BLaER1 treated with 17β-estradiol and CSF1 and Interleukin-3, amounts not matched to agents 10 nM and 100 nM (cell line): ENCODE data around the gene ZNF516.
A peak's percentile ranks its signal among the peaks of the same experiment; 100 is the strongest.

Source experiments
- H3K27ac ChIP-seq, 11 experiments: shearing (Covaris generic); formaldehyde crosslinking; 2 replicates each; pipeline ENCODE4 v1.8.1; 2022
- H3K27me3 ChIP-seq, 11 experiments: shearing (Covaris generic); formaldehyde crosslinking; 2 replicates each; pipeline ENCODE4 v1.8.1; 2022
- H3K36me3 ChIP-seq, 11 experiments: shearing (Covaris generic); formaldehyde crosslinking; 2 replicates each; pipeline ENCODE4 v1.8.1; 2022
- H3K4me1 ChIP-seq, 10 experiments: shearing (Covaris generic); formaldehyde crosslinking; 2 replicates each; pipeline ENCODE4 v1.8.1; 2022
- H3K4me2 ChIP-seq, 11 experiments: shearing (Covaris generic); formaldehyde crosslinking; 2 replicates each; pipeline ENCODE4 v1.8.1; 2022
- H3K4me3 ChIP-seq, 10 experiments: shearing (Covaris generic); formaldehyde crosslinking; 2 replicates each; pipeline ENCODE4 v1.8.1; 2022
- H3K9ac ChIP-seq, 11 experiments: shearing (Covaris generic); formaldehyde crosslinking; 2 replicates each; pipeline ENCODE4 v1.8.1; 2022
- H3K9me3 ChIP-seq, 11 experiments: shearing (Covaris generic); formaldehyde crosslinking; replicated peaks in 1 of 11; 2 replicates each; pipeline ENCODE4 v1.8.1; 2022
- H4K20me1 ChIP-seq, 11 experiments: shearing (Covaris generic); formaldehyde crosslinking; 2 replicates each; pipeline ENCODE4 v1.8.1; 2022
- Cebpa-rat ChIP-seq, 11 experiments: shearing (Covaris generic); IDR thresholded peaks; 2 replicates each; pipeline ENCODE4 v1.8.1; 2022

Gene ZNF516

DNA sequence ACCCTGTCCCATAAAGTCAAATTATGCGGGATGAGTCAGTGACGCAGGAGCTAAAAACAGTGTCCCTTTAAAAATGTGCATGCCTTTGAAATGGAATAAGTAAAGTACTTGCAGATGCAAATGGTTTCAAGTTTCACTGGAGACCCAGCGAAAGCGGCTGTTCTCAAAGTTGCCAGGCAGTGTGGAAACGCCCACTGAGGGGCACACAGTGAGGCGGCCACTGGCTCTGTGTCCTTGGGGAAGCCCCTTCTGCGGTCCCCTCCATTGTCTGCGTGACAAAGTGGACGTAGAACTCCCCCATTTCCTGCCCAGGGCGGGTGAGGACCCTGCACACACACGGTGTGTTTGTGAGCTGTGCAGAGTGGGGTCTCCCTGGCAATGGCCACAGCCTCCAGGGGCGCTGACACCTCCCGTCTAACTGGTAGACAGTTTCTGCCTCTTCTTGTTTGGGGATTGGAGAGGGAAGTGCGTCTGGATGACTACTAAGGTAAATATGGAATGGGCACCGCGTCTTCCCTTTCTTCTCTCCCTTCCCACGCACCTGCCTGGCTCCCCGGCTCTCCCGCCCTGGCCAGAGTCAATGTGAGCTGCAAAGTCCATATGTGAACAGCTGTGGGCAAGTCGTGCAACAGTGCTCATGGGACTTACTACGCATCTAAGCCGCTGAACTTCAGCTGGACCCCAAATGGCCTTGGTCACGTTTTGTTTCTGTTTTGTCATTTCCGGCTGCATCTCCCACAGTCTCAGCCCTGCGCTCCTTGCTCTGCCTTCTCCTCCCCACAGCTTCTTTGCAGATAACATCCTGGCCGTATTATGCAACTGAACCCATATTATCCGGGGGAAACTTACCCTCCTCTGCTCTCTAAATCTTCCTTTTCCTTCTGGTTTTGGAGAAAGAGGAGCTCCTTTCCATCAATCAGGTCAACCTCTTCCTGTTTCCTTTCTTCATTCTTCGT, 33.7 kb upstream of the ZNF516 start:
- Histone ChIP-seq H3K27ac (peak overlapping the region in 1 of 11 experiments; percentile 20; a peak in 1 of 22 replicates), H4K20me1 (no peaks in the 10 kb centered on the region), H3K36me3 (no peaks in the 10 kb centered on the region), H3K4me1 (peaks cover 11 to 31% (median 27%) of the 10 kb centered on the region in 10 experiments), H3K9ac (no peak overlapping the region), H3K4me3 (peak overlapping the region in 5 of 10 experiments; percentile 13 to 45 (median 28); a peak in 6 of 20 replicates), H3K27me3 (no peaks in the 10 kb centered on the region), H3K9me3 (peaks cover 0 to 13% (median 0%) of the 10 kb centered on the region in 11 experiments; a peak in 8 of 22 replicates), H3K4me2 (peak overlapping the region; percentile 43 to 82 (median 71))
- no peak for TF ChIP-seq Cebpa-rat (IDR thresholded peaks at IDR 0.05)

DNA sequence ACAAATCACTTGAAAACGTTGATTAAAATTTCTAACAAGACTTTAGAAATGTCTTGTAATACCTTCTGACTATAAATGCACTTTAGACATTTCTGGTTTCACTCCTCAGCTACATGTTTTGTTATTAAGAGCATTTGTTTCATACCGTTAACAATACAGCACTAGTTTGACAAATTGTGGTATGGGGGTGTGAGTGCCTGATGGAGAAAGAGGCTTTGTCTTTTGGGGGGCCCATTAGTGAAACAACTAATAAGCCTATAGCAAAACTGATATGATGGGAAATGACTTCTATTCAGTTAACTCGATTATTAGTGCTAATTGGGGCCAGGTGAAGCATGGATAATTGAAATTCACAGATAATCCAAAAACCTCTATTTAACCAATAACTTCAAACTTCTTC, 30.9 kb upstream of the ZNF516 start:
- Histone ChIP-seq H3K27ac (no peak overlapping the region), H4K20me1 (no peaks in the 10 kb centered on the region), H3K4me3 (no peak overlapping the region), H3K9me3 (peaks cover 0 to 13% (median 0%) of the 10 kb centered on the region in 11 experiments; a peak in 8 of 22 replicates), H3K4me1 (peaks cover 11 to 26% (median 22%) of the 10 kb centered on the region in 10 experiments), H3K36me3 (no peaks in the 10 kb centered on the region), H3K9ac (no peak overlapping the region), H3K4me2 (no peak overlapping the region), H3K27me3 (no peaks in the 10 kb centered on the region)
- TF ChIP-seq Cebpa-rat (IDR thresholded peaks at IDR 0.05), result no peak

DNA sequence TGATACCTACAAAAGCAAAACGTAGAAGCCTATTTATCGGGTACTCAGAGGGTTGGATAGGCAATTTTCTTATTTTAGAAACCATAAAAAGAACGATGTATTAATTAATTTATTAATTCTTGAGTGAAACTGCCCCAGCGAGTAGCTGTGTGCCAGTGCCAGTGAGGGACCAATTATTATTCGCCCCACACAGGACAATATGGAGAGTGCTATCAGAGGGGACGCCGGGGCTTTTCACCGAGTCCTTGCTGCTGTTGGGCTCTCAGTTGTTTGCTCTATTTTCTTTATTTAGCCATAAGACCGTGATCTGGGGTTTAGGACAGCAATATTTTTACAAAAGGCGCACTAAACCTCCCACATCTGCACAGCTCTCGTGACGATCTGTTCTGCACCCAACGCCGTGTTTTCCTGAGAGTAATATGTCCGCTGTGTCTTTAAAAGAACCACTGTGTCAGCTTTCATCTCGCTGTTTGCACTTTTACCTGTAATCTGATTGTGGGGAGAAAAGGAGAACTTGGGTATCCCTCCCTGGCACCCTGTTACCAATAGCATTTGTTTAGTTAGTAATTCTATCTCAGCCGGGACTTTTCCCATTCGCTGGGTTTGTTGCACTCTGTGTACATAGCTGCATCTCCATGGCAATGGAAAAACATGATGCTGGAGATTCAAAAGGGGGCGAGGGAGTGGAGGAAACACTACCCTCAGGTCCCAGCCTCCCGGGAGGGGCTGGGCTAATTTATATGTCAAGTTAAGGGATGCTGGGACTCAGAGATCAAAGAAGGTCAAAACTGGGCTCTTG, 30.1 kb upstream of the ZNF516 start:
- Histone ChIP-seq H4K20me1 (no peaks in the 10 kb centered on the region), H3K4me2 (no peak overlapping the region), H3K4me3 (no peak overlapping the region), H3K36me3 (no peaks in the 10 kb centered on the region), H3K9ac (no peak overlapping the region), H3K27me3 (no peaks in the 10 kb centered on the region), H3K9me3 (peaks cover 0 to 7% (median 0%) of the 10 kb centered on the region in 11 experiments; a peak in 8 of 22 replicates), H3K27ac (no peak overlapping the region), H3K4me1 (peaks cover 11 to 18% (median 14%) of the 10 kb centered on the region in 10 experiments)
- no peak for TF ChIP-seq Cebpa-rat (IDR thresholded peaks at IDR 0.05)

GRCh38 chr18:76524477-76524876, 29.4 kb upstream of the ZNF516 start:
- H3K27ac ChIP-seq, result no peak overlapping the region
- H4K20me1 ChIP-seq, result no peaks in the 10 kb centered on the region
- H3K9me3 ChIP-seq, result peaks cover 0 to 2% (median 0%) of the 10 kb centered on the region in 11 experiments; a peak in 2 of 22 replicates
- peaks cover 10 to 12% (median 11%) of the 10 kb centered on the region in 10 experiments for H3K4me1 ChIP-seq
- no peak overlapping the region for H3K9ac ChIP-seq
- no peak for TF ChIP-seq Cebpa-rat (IDR thresholded peaks at IDR 0.05)
- no peak overlapping the region for H3K4me2 ChIP-seq
- no peaks in the 10 kb centered on the region for H3K27me3 ChIP-seq
- H3K36me3 ChIP-seq, result no peaks in the 10 kb centered on the region
- no peak overlapping the region for H3K4me3 ChIP-seq

- Histone ChIP-seq H3K9me3 (no peaks in the 10 kb centered on the region), H4K20me1 (no peaks in the 10 kb centered on the region), H3K27ac (no peak overlapping the region), H3K9ac (no peak overlapping the region), H3K4me3 (no peak overlapping the region), H3K4me2 (0 out of 22 replicates have a peak overlapping the region, but pooled peaks of 1 of the 11 experiments have one; percentile 9), H3K27me3 (no peaks in the 10 kb centered on the region), H3K36me3 (no peaks in the 10 kb centered on the region), H3K4me1 (no peaks in the 10 kb centered on the region)
- TF ChIP-seq Cebpa-rat (IDR thresholded peaks at IDR 0.05), result no peak
Measured at GRCh38 chr18:76522551-76522950, 27.5 kb upstream of the ZNF516 start.

- Histone ChIP-seq H3K4me3 (no peak overlapping the region), H3K27me3 (no peaks in the 10 kb centered on the region), H3K36me3 (no peaks in the 10 kb centered on the region), H3K4me1 (no peaks in the 10 kb centered on the region), H3K9ac (no peak overlapping the region), H3K9me3 (no peaks in the 10 kb centered on the region), H4K20me1 (no peaks in the 10 kb centered on the region), H3K4me2 (no peak overlapping the region), H3K27ac (no peak overlapping the region)
- TF ChIP-seq Cebpa-rat (IDR thresholded peaks at IDR 0.05), result no peak
Measured at GRCh38 chr18:76522122-76522503, 27.1 kb upstream of the ZNF516 start.

DNA sequence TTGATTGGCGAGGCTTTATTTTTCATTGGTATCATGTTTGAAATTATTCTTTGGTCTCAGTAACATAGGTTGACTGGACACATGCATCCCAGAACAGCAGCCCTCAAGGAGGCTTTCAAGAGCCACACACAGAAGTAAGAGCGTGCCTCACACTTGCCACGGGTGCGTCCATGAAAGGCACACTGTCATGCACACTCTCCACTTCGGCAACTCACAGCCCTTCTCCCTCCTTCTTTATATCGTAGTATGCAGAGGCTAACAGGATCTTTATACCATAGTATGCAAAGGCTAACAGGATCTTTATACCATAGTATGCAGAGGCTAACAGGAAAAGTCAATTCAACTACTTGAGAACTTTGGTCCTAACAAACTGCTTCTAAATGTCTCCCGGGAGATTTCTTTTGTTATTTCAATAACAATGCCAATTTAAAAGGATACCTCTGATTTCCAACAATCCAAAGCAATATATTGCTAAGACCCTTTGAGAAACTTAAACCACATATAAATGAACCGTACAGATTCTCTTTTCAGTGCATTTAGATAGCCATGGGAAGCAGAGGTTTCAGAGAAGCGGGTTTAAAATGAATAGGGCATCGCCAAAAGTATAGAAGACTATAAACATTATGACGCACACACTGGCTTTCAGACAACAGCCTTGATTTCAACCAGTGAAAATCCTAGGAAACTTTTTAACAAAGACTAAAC, 26.5 kb upstream of the ZNF516 start:
- no peak overlapping the region for H3K27ac ChIP-seq
- no peaks in the 10 kb centered on the region for H3K27me3 ChIP-seq
- no peaks in the 10 kb centered on the region for H4K20me1 ChIP-seq
- no peaks in the 10 kb centered on the region for H3K36me3 ChIP-seq
- H3K4me1 ChIP-seq, result no peaks in the 10 kb centered on the region
- no peak overlapping the region for H3K4me2 ChIP-seq
- no peaks in the 10 kb centered on the region for H3K9me3 ChIP-seq
- H3K9ac ChIP-seq, result no peak overlapping the region
- no peak for TF ChIP-seq Cebpa-rat (IDR thresholded peaks at IDR 0.05)
- H3K4me3 ChIP-seq, result no peak overlapping the region

GRCh38 chr18:76518860-76519538, 24.0 kb upstream of the ZNF516 start:
- no peak overlapping the region for H3K9ac ChIP-seq
- no peak overlapping the region for H3K4me2 ChIP-seq
- no peak for TF ChIP-seq Cebpa-rat (IDR thresholded peaks at IDR 0.05)
- no peaks in the 10 kb centered on the region for H3K27me3 ChIP-seq
- no peaks in the 10 kb centered on the region for H3K36me3 ChIP-seq
- H3K27ac ChIP-seq, result no peak overlapping the region
- H3K4me1 ChIP-seq, result no peaks in the 10 kb centered on the region
- H4K20me1 ChIP-seq, result no peaks in the 10 kb centered on the region
- H3K4me3 ChIP-seq, result no peak overlapping the region
- no peaks in the 10 kb centered on the region for H3K9me3 ChIP-seq
